HL-60/S4 treated with phorbol 12-myristate 13-acetate at 8.2 ng/mL for 4 days and 3 days (cell line): ENCODE data around the gene MRI1.
"Not testable (repeated sequence)": the region's sequence is repeated elsewhere in the genome, so short reads cannot be mapped to it uniquely, and the experiment has no call there.

Source experiments
- in situ Hi-C: fragments of 300-500 bp; cut with MboI; formaldehyde crosslinking; loops from 2 replicates; pipeline ENCODE4 v1.15.0; 2022; ENCODE audit warnings: low sequenced_read_pairs

Gene MRI1

DNA sequence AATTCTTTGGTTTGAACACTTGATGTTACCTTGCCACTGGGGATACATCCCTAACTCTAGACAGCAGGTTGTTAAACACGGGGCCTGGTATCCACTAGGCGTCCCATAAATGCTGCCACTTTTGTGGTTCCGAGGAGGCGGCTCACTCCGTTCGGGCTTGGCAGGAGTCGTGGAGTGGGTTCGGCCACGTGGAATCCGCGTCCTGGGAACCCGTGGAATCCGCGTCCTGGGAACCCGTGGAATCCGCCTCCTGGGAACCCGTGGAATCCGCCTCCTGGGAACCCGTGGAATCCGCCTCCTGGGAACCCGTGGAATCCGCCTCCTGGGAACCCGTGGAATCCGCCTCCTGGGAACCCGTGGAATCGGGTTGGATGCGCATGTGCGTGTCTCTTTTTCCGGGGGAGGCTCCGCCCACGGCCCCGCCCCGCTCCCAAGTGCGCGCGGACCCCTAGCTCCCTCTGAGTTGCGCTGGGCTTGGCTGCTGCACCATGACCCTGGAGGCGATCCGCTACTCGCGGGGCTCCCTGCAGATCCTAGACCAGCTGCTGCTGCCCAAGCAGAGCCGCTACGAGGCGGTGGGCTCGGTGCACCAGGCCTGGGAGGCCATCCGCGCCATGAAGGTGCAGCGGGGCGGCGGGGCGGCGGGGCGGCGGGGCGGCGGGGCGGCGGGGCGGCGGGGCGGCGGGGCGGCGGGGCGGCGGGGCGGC lies at the start of gene MRI1:
Gene MRI1 (plus strand): TSS at position 422 of the 707 bp plus-strand sequence. CDS start 67 bp downstream, at position 489.
- in situ Hi-C loops, result no loop called here

DNA sequence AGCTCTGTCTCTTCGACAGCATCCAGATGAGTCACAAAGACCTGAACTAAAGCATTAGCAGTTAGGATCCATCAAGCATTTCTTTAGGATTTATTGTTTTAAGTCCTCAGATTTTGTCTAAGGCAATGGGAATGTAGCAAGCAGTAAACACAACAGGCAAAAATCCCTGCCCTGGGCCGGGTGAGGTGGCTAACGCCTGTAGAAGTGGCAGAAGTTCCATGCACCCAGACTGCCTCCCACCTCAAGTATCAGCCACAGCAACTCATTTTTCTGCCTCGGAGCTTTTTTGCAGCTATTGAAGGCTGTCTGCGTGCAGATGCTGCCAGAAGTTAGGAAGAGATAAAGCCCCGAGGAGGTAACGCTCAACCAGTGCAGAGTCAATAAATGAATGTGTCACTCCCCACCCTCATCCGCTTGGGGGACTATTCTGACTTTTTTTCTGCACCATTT lies 47.1 kb upstream of the MRI1 start:
- in situ Hi-C loops, result no loop called here

DNA sequence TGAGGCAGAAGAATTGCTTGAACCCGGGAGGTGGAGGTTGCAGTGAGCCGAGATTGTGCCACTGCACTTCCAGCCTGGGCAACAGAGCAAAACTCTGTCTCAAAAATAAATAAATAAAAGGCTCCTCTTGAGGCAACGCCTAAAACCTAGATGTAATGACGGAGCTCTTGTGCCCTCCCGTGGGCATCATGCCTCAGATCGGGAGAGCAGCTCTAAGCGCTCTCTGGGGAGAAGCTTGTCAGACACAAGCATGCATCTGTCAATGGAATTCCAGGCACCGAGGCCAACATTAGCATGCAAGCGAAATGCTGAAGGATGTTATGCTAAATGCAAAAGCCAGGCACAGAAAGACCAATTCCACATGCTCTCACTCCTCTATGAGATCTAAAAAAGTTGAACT lies 45.6 kb upstream of the MRI1 start:
- in situ Hi-C loops, result no loop called here

DNA sequence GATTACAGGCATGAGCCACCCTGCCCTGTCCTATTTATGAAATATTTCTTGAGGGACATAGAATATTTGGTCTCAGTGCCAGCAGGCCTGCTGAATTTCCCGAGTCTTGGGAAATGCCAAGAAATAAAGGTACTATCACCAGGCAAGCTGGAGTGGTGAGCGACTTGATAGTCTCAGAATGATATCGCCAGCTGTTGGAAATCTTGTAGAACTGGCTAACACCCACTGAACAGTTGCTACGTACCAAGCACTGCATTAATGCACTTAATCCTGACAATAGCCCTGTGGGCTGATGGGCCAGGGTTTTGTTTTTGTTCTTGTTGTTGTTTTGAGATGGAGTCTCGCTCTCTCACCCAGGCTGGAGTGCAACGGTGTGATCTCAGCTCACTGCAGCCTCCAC lies 42.2 kb upstream of the MRI1 start:
- in situ Hi-C loops, result loop anchor here (10.0 kb wide), 1 partner anchor 117 kb away; no protein-coding TSS in a partner anchor

DNA sequence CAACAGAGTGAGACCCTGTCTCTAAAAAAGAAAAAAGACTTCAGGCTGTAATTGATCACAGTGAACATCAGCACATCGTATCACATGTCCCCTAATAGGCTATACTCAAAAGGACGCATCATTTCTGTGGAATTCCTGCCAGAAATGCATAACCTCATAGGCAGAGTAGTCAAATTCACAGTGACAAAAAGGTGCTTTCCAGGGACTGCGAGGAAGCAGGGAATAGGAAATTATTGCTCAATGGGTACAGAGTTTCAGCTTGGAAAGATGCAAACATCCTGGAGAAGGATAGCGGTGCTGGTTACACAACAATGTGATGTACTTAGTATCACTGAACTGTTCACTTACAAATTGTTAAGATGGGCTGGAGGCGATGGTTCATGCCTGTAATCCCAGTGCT lies 41.1 kb upstream of the MRI1 start:
- in situ Hi-C loops, result loop anchor here (10.0 kb wide), 1 partner anchor 118 kb away; no protein-coding TSS in a partner anchor

DNA sequence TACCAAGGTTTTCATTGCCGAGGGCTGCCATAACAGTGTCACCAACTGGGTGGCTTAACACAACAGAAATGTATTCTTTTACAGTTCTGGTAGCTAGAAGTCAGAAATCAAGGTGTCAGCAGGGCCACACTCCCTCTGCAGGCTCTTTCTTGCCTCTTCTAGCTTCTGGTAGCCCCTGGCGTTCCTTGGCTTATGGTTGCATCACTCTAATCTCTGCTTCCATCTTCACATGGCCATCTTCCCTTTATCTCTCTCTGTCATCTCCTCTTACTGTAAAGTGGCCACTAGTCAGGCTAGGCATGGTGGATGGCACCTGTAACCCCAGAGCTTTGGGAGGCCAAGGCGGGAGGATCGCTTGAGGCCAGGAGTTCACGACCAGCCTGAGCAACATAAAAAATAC lies 38.0 kb upstream of the MRI1 start:
- in situ Hi-C loops, result loop anchor here (10.0 kb wide), 1 partner anchor 122 kb away; no protein-coding TSS in a partner anchor

DNA sequence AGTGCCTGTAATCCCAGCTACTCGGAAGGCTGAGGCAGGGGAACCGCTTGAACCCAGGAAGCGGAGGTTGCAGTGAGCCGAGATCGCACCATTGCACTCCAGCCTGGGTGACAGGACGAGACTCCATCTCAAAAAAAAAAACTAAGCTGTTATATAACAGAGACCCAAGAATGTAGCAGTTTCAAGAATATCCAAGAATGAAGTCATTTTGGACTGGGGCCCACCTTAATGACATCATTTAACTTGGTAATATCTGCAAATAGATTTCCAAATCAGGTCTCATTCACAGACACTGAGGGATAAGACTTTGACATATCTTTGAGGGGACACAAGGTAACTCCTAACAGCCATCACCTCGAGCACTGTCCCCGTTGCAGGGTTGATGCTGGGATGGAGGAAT lies 36.5 kb upstream of the MRI1 start:
- in situ Hi-C loops, result loop anchor here (10.0 kb wide), 1 partner anchor 123 kb away; no protein-coding TSS in a partner anchor

DNA sequence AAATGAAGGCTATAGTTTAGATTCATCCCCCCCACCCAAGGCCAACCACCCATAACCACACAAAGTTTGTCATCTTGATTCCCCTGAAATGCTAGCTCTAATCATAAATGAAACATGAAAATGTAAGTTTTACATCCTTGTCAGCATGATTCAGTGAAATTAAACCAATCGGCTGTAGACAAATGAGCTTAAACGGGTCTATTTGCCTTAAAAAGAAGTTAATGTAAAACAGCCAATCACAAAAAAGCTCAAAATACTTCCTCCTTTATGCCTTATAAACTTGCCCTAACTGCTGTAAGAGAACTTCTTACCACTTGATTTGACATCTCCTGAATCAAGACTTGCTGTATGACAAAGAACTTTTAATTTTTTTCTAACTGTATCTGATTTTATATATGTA lies 34.5 kb upstream of the MRI1 start:
- in situ Hi-C loops, result loop anchor here (10.0 kb wide), 1 partner anchor 125 kb away; no protein-coding TSS in a partner anchor

DNA sequence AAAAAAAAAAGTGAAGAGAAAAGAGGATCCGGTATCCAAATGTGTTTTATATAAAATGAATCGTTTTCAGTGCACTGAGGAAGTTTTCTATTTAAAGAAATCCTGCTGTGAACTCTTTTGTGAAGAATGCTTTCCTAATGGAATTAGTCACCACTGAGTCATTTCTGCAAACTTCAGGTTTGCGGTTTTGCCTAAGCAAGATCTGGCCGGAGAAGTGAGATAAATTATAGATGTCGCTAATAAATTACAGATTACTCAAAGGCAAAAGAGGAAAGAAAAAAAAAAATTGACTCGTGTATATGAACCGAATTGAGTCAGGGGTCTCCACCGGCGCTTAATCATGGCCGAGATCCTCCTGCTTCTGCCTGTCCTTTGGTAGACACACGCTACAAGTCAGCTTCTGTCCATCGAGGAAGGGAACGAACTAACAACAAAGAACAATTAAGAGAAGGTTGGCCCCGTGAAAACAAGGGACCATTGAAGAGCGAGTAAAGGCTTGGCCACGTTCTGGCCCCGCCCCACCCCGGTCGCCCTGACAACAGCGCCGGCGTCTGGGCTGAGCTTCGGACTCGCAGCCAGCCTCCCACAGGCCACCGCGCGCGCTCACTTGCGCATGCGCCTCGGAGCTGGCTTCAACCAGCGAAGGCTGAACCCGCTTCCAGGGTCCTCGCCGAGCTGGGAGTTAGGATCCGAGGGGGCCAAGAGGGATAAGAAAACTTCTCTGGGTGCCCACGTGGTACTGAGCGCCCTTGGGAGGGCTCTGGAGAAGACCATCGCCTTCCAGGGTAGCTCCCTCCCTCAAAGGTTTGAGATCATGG lies 33.0 kb upstream of the MRI1 start:
- in situ Hi-C loops, result no loop called here

DNA sequence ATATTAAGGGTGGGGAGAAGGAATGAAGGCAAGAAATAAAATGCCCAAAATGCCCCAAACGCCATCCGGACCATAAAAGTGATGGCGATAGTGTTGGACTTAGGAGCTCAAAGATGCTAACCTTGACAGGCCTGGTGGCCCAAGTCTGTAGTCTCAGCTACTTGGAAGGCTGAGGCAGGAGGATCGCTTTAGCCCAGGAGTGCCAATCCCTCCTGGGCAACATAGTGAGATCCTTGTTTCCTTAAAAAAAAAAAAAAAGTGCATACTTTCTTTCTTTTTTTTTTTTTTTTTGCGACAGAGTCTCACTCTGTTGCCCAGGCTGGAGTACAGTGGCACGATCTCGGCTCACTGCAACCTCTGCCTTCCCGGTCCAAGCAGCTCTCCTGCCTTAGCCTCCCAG lies 32.0 kb upstream of the MRI1 start:
- in situ Hi-C loops, result no loop called here

DNA sequence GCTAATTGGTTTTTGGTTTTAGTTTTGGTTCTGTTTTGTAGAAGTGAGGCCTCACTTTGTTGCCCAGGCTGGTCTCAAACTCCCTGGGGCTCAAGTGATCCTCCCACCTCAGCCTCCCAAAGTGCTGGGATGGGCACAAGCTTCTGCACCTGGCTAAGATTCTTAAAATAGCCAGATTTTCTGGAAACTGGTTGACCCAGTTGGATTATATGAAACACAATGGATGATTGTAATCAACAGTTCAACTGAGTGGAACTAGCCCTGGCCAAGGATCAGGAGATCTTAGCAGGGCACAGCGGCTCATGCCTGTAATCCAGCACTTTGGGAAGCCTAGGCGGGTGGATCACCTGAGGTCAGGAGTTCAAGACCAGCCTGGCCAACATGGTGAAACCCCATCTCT lies 29.6 kb upstream of the MRI1 start:
- in situ Hi-C loops, result no loop called here

DNA sequence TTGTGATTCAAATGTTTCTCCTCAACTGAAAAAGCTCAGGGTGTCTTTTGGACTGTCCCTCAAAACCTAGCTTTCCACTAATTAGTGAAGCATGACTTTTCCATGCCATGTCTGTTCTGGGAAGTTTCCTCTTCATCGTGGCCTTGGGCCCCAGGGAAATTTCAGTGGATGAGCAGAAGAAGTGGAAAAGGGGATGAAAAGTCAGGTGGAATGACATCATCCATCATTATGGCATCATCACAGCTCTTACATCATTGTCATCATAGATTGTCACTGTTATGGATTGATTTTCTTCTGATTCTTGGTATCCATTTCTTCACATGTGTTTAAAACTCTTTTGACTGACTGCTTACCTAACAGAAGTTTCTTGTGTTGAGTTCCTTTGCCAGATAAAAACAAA lies 26.2 kb upstream of the MRI1 start:
- in situ Hi-C loops, result no loop called here

DNA sequence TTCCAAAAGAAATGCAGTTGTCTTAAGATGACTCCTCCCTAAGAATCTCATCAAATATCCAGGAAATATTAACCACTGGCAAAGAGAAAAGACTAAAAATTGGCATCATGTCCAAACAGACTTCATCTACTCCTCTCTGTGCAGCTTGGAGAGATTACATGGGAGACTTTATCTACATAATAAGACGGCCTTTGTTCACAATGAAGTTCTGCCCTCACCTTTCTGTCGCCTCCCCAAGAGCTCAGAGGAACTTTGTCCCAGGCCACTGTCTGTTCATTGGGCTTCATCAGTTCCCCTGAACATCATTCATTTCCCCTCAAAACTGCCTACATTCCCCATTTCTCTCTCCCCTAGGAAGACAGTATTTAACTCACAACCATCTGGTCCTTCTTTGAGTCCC lies 22.4 kb upstream of the MRI1 start:
- in situ Hi-C loops, result no loop called here

DNA sequence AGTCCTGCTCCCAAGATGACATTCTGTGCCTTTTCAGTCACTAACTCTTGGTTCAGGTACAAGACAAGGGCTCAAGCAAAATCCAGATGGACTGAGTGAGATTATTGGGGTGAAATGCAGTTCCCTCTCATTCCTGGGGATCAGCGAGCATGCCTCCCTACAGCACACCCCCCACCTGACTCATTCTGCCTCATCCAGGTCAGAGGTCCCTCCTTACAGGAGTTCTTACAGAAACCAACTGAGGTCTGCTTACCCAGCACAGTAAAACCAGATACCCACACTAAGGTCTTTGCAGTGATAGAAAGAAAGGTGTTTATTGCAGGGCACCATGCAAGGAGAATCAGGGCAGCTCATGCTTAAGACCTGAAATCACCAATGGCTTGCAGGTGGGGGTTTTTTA lies 21.6 kb upstream of the MRI1 start:
- in situ Hi-C loops, result no loop called here

DNA sequence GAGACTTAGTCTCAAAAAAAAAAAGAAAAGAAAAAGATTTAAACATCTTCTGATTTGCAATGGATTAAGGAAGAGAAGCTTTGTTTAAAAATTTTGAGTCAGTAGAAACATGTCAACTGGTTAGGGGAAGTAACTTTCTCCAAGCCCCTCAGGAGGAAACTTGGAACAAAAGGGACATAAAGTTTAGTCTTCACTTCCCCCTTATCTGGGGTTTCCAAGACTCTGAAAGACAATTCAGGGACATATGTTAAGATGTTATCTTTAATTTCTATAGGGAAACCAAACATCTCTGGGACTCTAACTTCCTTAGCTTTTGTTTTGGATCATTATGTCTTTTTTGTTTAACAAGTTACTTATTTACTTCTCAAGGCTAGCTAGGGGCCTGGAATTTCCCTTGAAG lies 20.1 kb upstream of the MRI1 start:
- in situ Hi-C loops, result no loop called here

DNA sequence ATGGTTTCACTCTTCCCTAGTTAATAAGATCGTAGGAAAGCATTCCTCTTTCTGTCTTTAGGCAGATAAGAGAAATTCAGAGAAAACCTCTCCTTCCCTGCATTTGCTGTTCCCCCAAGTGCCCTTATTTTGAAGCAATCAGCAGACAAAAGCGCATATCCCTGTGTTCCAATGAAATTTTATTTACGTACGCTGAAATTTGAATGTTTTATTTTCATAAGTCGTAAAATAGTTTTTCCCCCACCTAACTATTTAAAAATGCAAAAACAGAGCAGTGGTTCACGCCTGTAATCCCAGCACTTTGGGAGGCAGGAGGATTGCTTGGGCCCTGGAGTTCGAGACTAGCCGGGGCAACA lies 17.2 kb upstream of the MRI1 start:
- in situ Hi-C loops, result no loop called here

DNA sequence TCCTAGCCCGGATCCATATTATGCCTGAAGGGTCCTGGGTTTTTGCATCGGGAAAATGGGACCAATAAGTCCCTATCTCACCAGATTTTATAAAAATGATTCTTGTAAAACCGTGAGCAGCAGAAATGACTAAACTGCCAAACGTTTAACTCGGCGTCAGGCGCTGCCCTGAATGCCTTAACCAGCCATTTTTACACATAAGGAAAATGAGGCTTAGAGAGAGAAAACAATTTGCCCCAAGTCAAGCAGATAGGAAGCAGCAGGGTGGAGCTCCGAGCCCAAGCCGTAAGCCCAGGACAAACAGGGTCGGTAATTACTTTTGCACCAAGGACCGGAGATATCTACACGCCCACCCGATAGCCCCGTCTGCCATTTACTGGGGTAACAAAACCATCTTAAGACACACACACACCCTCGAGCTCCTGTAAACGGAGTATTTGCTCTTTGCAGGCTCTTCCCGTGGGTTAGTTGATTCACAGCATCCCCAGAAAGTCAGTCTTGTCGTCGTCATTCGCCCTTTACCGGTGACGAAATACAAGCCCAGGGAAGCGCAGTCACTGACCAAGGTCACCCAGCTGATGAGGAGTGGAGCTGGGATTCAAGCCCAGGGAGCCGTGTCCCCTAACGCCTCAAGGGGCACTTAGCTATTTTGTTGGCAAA lies 16.0 kb upstream of the MRI1 start:
- in situ Hi-C loops, result no loop called here

DNA sequence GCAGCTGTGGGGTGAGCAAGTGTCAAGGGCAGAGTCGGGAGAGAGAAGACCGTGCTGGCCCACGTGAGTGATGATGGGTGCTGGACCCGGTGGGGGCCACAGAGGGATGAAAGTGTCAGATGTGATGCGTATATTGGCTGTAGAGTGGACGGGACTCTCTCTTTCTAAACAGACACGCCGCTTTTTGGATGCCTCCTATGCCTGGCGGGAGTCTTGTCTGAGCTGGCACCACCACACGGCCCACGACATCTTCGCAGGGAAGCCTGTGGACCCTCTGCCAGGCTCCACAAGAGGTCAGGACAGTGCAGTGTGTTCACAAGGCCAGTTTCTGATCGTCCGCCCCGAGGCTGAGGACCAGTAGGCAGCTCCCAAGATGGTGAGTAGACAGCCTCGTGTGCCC lies 12.9 kb upstream of the MRI1 start:
- in situ Hi-C loops, result no loop called here

DNA sequence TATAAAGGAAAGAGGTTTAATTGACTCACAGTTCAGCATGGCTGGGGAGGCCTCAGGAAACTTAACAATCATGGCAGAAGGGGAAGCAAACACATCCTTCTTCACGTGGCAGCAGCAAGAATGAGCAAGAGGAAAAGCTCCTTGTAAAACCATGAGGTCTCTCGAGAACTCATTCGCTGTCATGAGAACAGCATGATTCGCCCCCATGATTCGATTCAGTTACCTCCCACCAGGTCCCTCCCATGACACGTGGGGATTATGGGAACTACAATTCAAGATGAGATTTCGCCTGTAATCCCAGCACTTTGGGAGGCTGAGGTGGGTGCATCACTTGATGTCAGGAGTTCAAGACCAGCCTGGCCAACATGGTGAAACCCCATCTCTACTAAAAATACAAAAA lies 10.7 kb upstream of the MRI1 start:
- in situ Hi-C loops, result not testable (repeated sequence)

DNA sequence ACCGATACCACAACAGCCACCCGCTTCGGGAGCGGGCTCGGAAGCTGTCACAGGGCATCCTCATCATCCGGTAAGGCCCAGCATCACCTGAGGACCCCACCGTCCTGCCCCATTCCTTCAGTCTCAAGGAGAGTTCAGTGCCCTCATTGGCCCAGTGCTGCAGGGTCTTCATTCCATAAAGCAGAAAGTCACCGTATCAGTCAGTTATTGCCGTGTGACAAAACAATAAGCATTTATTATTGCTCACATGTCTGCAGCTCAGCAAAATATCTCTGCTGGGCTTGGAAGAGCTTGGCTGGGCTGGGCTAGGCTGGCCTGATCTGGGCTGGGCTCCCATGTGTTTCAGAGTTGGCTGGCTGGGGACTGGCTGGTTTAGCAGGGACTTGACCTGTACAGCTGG lies 8.1 kb upstream of the MRI1 start:
- in situ Hi-C loops, result no loop called here
